H1 (cell line): ENCODE measurements around the gene ZFAND2B. TPM values are rescaled to one million over a fixed set of nuclear protein-coding genes. Genes with fewer than 3 reads are reported as not detected.
A peak's percentile ranks its signal among the peaks of the same experiment; 100 is the strongest.

Source experiments
- CHD2 ChIP-seq: IDR thresholded peaks from 2 replicates; pipeline ENCODE4 v1.6.1; 2012; ENCODE audit warnings: low read length, improper control_type of control experiment
- GTF2F1 ChIP-seq: IDR thresholded peaks from 2 replicates; pipeline ENCODE4 v1.6.1; 2012; ENCODE audit warnings: low read depth, low read length, improper control_type of control experiment, borderline replicate concordance
- NRF1 ChIP-seq: IDR thresholded peaks from 2 replicates; pipeline ENCODE4 v1.6.1; 2011; ENCODE audit warnings: mild to moderate bottlenecking, low read depth, low read length, improper control_type of control experiment
- polyA plus RNA-seq, 7 experiments: library from polyadenylated mRNA; depleted of rRNA in 3 of 7; stranded (reverse) in 5 of 7; unstranded in 2 of 7; fragments of >200 nt in 5 of 7; fragments of 200-250 nt in 2 of 7; gene quantifications; 1 replicate in 5 of 7; 2 replicates in 1 of 7; 4 replicates in 1 of 7; pipeline versions ENCODE4 v1.2.1 to v1.2.3, GENCODE V29; 2011 to 2013; ENCODE audit warnings: missing spikeins in 2 of 7, mixed read lengths in 2 of 7
- total RNA-seq: library from RNA; stranded (reverse); fragmentation: NEBNext Ultra II Directional; extraction: Animal tissue kit (Norgen Biotek cat#: 25700); gene quantifications from 2 replicates; pipeline ENCODE4 v1.2.1, GENCODE V29; 2021
- TF ChIP-seq, protein P1 (sequence below): fragments of 300-600 bp; sonication (generic); IDR thresholded peaks from 2 replicates; pipeline ENCODE4 v1.7.1; 2012; ENCODE audit warnings: low read length, moderate library complexity, mild to moderate bottlenecking, inconsistent platforms; ENCODE audit not compliant: insufficient replicate concordance
- TF ChIP-seq, protein P2 (sequence below): IDR thresholded peaks from 2 replicates; pipeline ENCODE4 v1.6.1; 2011; ENCODE audit warnings: low read length, improper control_type of control experiment
- TF ChIP-seq, protein P3 (sequence below), 3 experiments: IDR thresholded peaks; 1 replicate in 2 of 3; 2 replicates in 1 of 3; pipeline versions ENCODE4 v1.5.1 to v1.6.1; 2011; ENCODE audit warnings: low read length in 3 of 3, mild to moderate bottlenecking in 3 of 3, inconsistent platforms in 2 of 3, low read depth in 1 of 3, moderate library complexity in 1 of 3; ENCODE audit not compliant: insufficient read depth in 1 of 3; ENCODE audit errors: control extremely low read depth in 1 of 3

The ZFAND2B gene
- total and polyA plus RNA-seq, 2 of the 8 experiments (the other 6 are each of a cell fraction or from before 2014, with no cell fraction given) = 16.0 to 17.9 TPM

DNA sequence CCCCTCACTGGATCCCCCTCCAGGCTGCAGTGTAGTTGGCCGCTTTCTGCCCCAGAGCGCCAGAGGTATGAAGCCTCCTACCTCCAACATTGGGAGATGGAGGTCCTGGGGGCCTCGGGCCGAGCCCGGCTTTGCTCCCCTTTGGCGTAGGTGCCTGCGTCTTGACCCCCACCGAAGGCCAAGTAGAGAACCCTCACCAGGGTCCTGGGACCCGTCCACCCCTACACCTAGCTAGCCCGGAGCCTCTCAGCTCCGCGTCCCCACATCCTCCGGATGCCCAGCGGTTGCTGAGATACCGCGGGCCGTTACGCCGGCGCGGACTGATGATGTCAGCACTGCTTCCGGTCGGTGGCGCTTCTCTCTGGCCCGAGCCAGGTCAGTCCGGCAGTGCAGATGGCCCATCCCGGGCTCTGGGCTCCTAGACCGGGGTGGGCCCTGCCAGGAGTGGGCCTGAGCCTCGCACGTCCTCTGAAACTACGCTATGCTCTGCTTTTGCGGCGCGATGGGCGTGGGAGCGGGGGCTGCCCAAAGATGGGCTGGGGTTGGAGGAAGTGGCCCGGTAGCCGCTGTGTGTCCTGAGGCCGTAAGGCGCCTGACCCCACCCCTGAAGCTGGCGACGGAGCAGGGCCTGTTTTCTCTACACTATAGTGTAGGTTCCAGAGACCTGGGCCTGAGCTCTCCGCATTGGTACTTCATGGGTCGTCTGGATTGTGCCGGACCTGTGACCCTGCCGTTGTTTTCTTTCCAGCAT is 38.7 kb downstream of the ZFAND2B start, which contains the start of the genes GLB1L and STK16 (continued):
- TF ChIP-seq, protein P1, sequence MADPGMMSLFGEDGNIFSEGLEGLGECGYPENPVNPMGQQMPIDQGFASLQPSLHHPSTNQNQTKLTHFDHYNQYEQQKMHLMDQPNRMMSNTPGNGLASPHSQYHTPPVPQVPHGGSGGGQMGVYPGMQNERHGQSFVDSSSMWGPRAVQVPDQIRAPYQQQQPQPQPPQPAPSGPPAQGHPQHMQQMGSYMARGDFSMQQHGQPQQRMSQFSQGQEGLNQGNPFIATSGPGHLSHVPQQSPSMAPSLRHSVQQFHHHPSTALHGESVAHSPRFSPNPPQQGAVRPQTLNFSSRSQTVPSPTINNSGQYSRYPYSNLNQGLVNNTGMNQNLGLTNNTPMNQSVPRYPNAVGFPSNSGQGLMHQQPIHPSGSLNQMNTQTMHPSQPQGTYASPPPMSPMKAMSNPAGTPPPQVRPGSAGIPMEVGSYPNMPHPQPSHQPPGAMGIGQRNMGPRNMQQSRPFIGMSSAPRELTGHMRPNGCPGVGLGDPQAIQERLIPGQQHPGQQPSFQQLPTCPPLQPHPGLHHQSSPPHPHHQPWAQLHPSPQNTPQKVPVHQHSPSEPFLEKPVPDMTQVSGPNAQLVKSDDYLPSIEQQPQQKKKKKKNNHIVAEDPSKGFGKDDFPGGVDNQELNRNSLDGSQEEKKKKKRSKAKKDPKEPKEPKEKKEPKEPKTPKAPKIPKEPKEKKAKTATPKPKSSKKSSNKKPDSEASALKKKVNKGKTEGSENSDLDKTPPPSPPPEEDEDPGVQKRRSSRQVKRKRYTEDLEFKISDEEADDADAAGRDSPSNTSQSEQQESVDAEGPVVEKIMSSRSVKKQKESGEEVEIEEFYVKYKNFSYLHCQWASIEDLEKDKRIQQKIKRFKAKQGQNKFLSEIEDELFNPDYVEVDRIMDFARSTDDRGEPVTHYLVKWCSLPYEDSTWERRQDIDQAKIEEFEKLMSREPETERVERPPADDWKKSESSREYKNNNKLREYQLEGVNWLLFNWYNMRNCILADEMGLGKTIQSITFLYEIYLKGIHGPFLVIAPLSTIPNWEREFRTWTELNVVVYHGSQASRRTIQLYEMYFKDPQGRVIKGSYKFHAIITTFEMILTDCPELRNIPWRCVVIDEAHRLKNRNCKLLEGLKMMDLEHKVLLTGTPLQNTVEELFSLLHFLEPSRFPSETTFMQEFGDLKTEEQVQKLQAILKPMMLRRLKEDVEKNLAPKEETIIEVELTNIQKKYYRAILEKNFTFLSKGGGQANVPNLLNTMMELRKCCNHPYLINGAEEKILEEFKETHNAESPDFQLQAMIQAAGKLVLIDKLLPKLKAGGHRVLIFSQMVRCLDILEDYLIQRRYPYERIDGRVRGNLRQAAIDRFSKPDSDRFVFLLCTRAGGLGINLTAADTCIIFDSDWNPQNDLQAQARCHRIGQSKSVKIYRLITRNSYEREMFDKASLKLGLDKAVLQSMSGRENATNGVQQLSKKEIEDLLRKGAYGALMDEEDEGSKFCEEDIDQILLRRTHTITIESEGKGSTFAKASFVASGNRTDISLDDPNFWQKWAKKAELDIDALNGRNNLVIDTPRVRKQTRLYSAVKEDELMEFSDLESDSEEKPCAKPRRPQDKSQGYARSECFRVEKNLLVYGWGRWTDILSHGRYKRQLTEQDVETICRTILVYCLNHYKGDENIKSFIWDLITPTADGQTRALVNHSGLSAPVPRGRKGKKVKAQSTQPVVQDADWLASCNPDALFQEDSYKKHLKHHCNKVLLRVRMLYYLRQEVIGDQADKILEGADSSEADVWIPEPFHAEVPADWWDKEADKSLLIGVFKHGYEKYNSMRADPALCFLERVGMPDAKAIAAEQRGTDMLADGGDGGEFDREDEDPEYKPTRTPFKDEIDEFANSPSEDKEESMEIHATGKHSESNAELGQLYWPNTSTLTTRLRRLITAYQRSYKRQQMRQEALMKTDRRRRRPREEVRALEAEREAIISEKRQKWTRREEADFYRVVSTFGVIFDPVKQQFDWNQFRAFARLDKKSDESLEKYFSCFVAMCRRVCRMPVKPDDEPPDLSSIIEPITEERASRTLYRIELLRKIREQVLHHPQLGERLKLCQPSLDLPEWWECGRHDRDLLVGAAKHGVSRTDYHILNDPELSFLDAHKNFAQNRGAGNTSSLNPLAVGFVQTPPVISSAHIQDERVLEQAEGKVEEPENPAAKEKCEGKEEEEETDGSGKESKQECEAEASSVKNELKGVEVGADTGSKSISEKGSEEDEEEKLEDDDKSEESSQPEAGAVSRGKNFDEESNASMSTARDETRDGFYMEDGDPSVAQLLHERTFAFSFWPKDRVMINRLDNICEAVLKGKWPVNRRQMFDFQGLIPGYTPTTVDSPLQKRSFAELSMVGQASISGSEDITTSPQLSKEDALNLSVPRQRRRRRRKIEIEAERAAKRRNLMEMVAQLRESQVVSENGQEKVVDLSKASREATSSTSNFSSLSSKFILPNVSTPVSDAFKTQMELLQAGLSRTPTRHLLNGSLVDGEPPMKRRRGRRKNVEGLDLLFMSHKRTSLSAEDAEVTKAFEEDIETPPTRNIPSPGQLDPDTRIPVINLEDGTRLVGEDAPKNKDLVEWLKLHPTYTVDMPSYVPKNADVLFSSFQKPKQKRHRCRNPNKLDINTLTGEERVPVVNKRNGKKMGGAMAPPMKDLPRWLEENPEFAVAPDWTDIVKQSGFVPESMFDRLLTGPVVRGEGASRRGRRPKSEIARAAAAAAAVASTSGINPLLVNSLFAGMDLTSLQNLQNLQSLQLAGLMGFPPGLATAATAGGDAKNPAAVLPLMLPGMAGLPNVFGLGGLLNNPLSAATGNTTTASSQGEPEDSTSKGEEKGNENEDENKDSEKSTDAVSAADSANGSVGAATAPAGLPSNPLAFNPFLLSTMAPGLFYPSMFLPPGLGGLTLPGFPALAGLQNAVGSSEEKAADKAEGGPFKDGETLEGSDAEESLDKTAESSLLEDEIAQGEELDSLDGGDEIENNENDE = no peak
- no peak for TF ChIP-seq NRF1
- TF ChIP-seq, protein P2, sequence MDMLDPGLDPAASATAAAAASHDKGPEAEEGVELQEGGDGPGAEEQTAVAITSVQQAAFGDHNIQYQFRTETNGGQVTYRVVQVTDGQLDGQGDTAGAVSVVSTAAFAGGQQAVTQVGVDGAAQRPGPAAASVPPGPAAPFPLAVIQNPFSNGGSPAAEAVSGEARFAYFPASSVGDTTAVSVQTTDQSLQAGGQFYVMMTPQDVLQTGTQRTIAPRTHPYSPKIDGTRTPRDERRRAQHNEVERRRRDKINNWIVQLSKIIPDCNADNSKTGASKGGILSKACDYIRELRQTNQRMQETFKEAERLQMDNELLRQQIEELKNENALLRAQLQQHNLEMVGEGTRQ = no peak
- 0 out of 2 replicates have a peak, but pooled peaks have one; percentile 15 for TF ChIP-seq CHD2
- TF ChIP-seq, protein P3, sequence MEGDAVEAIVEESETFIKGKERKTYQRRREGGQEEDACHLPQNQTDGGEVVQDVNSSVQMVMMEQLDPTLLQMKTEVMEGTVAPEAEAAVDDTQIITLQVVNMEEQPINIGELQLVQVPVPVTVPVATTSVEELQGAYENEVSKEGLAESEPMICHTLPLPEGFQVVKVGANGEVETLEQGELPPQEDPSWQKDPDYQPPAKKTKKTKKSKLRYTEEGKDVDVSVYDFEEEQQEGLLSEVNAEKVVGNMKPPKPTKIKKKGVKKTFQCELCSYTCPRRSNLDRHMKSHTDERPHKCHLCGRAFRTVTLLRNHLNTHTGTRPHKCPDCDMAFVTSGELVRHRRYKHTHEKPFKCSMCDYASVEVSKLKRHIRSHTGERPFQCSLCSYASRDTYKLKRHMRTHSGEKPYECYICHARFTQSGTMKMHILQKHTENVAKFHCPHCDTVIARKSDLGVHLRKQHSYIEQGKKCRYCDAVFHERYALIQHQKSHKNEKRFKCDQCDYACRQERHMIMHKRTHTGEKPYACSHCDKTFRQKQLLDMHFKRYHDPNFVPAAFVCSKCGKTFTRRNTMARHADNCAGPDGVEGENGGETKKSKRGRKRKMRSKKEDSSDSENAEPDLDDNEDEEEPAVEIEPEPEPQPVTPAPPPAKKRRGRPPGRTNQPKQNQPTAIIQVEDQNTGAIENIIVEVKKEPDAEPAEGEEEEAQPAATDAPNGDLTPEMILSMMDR (IDR thresholded peaks at IDR 0.05; ENCODE audit: control extremely low read depth in 1 of 3, insufficient read depth in 1 of 3, low read depth in 1 of 3, low read length in 3 of 3) = no peak
- TF ChIP-seq GTF2F1 = no peak
